Trophoblast cell (in vitro differentiated cells and primary cell): ENCODE results near the gene GOSR2.
A peak's percentile ranks its signal among the peaks of the same experiment; 100 is the strongest.

Experiments
- DNase-seq, 2 donors: peaks; one replicate each; pipeline ENCODE4 v3.0.0-alpha.2; 2016
- H2AFZ ChIP-seq: 2 replicates; pipeline ENCODE4 v1.6.1; 2013; ENCODE audit warnings: low read length, moderate library complexity, mild to moderate bottlenecking; ENCODE audit not compliant: insufficient read depth, poor library complexity
- H2AK5ac ChIP-seq: 2 replicates; pipeline ENCODE4 v1.6.1; 2013; ENCODE audit warnings: mild to moderate bottlenecking, low read length
- H2BK120ac ChIP-seq: 2 replicates; pipeline ENCODE4 v1.6.1; 2013; ENCODE audit warnings: low read length, mild to moderate bottlenecking, moderate library complexity; ENCODE audit not compliant: insufficient read depth, poor library complexity
- H2BK12ac ChIP-seq: 2 replicates; pipeline ENCODE4 v1.6.1; 2013; ENCODE audit warnings: mild to moderate bottlenecking, low read length, moderate library complexity
- H2BK5ac ChIP-seq: 2 replicates; pipeline ENCODE4 v1.6.1; 2013; ENCODE audit warnings: low read length, low read depth, moderate library complexity, mild to moderate bottlenecking; ENCODE audit not compliant: poor library complexity
- H3K14ac ChIP-seq: 2 replicates; pipeline ENCODE4 v1.6.1; 2013; ENCODE audit warnings: mild to moderate bottlenecking, low read length
- H3K18ac ChIP-seq: 2 replicates; pipeline ENCODE4 v1.6.1; 2013; ENCODE audit warnings: mild to moderate bottlenecking, low read length
- H3K23ac ChIP-seq: 2 replicates; pipeline ENCODE4 v1.6.1; 2013; ENCODE audit warnings: low read length
- H3K27ac ChIP-seq: 2 replicates; pipeline ENCODE4 v1.5.1; 2013; ENCODE audit warnings: low read depth, mild to moderate bottlenecking, inconsistent platforms, low read length, moderate library complexity
- H3K27me3 ChIP-seq: 2 replicates; pipeline ENCODE4 v1.6.1; 2013; ENCODE audit warnings: inconsistent platforms, mild to moderate bottlenecking, low read length, moderate library complexity; ENCODE audit not compliant: insufficient read depth
- H3K36me3 ChIP-seq, 2 experiments: 1 replicate in 1 of 2; 2 replicates in 1 of 2; pipeline ENCODE4 v1.6.1; 2013; ENCODE audit warnings: low read length in 2 of 2, mild to moderate bottlenecking in 2 of 2, moderate library complexity in 1 of 2; ENCODE audit not compliant: insufficient read depth in 2 of 2, control insufficient read depth in 1 of 2
- H3K4ac ChIP-seq: 2 replicates; pipeline ENCODE4 v1.6.1; 2013; ENCODE audit warnings: low read depth, mild to moderate bottlenecking, low read length, moderate library complexity
- H3K4me1 ChIP-seq, 2 experiments: 1 replicate in 1 of 2; 2 replicates in 1 of 2; pipeline ENCODE4 v1.6.1; 2013; ENCODE audit warnings: low read length in 2 of 2, mild to moderate bottlenecking in 2 of 2, moderate library complexity in 1 of 2; ENCODE audit not compliant: insufficient read depth in 2 of 2, control insufficient read depth in 1 of 2
- H3K4me2 ChIP-seq: 2 replicates; pipeline ENCODE4 v1.6.1; 2013; ENCODE audit warnings: inconsistent platforms, mild to moderate bottlenecking, low read length, moderate library complexity
- H3K4me3 ChIP-seq: 2 replicates; pipeline ENCODE4 v1.5.1; 2013; ENCODE audit warnings: mild to moderate bottlenecking, low read depth, low read length, inconsistent platforms
- H3K79me1 ChIP-seq: one replicate; pipeline ENCODE4 v1.6.1; 2013; ENCODE audit warnings: low read length
- H3K79me2 ChIP-seq: 2 replicates; pipeline ENCODE4 v1.6.1; 2013; ENCODE audit warnings: low read length, mild to moderate bottlenecking; ENCODE audit not compliant: control insufficient read depth, insufficient read depth, poor library complexity
- H3K9ac ChIP-seq: 2 replicates; pipeline ENCODE4 v1.6.1; 2013; ENCODE audit warnings: mild to moderate bottlenecking, low read length
- H3K9me3 ChIP-seq: 2 replicates; pipeline ENCODE4 v1.6.1; 2013; ENCODE audit warnings: low read depth, mild to moderate bottlenecking, control low read depth, inconsistent platforms, low read length; ENCODE audit not compliant: insufficient read depth
- H4K12ac ChIP-seq: 2 replicates; pipeline ENCODE4 v1.6.1; 2013; ENCODE audit warnings: low read depth, mild to moderate bottlenecking, low read length, moderate library complexity
- H4K8ac ChIP-seq: 2 replicates; pipeline ENCODE4 v1.6.1; 2013; ENCODE audit warnings: low read depth, mild to moderate bottlenecking, low read length, moderate library complexity
- H4K91ac ChIP-seq: one replicate; pipeline ENCODE4 v1.6.1; 2013; ENCODE audit warnings: low read depth, mild to moderate bottlenecking, low read length, moderate library complexity
- WGBS: extraction: QIAGEN DNeasy Blood & Tissue Kit; methylation state at CpG from one replicate; pipeline ENCODE4 v1.1.7; 2013; ENCODE audit warnings: missing lambda C conversion rate; ENCODE audit not compliant: insufficient read length, insufficient coverage; ENCODE audit errors: extremely low coverage; 5-methylcytosine and 5-hydroxymethylcytosine counted together

GOSR2 gene

GRCh38 chr17:46975287-46975686 is 52.3 kb downstream of the GOSR2 start:
- peaks cover 3% of the 10 kb centered on the region for H3K9me3 ChIP-seq
- no peak for DNase-seq
- H3K9ac ChIP-seq, result no peak overlapping the region
- H2BK5ac ChIP-seq, result no peak overlapping the region
- H2AFZ ChIP-seq, result no peak overlapping the region
- no peak overlapping the region for H4K12ac ChIP-seq
- no peak overlapping the region for H3K4me2 ChIP-seq
- no peaks in the 10 kb centered on the region for H3K79me2 ChIP-seq
- no peak overlapping the region for H3K14ac ChIP-seq
- no peak overlapping the region for H3K4me3 ChIP-seq
- H3K36me3 ChIP-seq, result no peaks in the 10 kb centered on the region
- H3K4me1 ChIP-seq, result peaks cover 17% of the 10 kb centered on the region in 2 experiments
- no peak overlapping the region for H3K27ac ChIP-seq
- no peak overlapping the region for H3K18ac ChIP-seq
- no peak overlapping the region for H3K23ac ChIP-seq
- no CpG with 5 or more reads among the region's 4 CpGs for WGBS
- H2AK5ac ChIP-seq, result no peak overlapping the region
- H2BK120ac ChIP-seq, result no peak overlapping the region
- H2BK12ac ChIP-seq, result no peak overlapping the region
- H4K91ac ChIP-seq, result no peak overlapping the region
- no peak overlapping the region for H4K8ac ChIP-seq
- peaks cover 1% of the 10 kb centered on the region for H3K79me1 ChIP-seq
- H3K4ac ChIP-seq, result no peak overlapping the region
- H3K27me3 ChIP-seq, result peaks cover 23% of the 10 kb centered on the region

- H3K36me3 ChIP-seq, result no peaks in the 10 kb centered on the region
- no peak overlapping the region for H2BK12ac ChIP-seq
- WGBS, result no CpG with 5 or more reads among the region's 14 CpGs
- H2BK5ac ChIP-seq, result no peak overlapping the region
- H3K14ac ChIP-seq, result no peak overlapping the region
- peaks cover 3% of the 10 kb centered on the region for H3K9me3 ChIP-seq
- H3K79me1 ChIP-seq, result peaks cover 1% of the 10 kb centered on the region
- no peak overlapping the region for H4K8ac ChIP-seq
- H2AFZ ChIP-seq, result no peak overlapping the region
- H3K4ac ChIP-seq, result no peak overlapping the region
- peaks cover 23% of the 10 kb centered on the region for H3K27me3 ChIP-seq
- no peak overlapping the region for H3K18ac ChIP-seq
- H3K9ac ChIP-seq, result no peak overlapping the region
- H2BK120ac ChIP-seq, result no peak overlapping the region
- no peak overlapping the region for H2AK5ac ChIP-seq
- no peak overlapping the region for H3K4me3 ChIP-seq
- peaks cover 17% of the 10 kb centered on the region in 2 experiments for H3K4me1 ChIP-seq
- no peak overlapping the region for H4K91ac ChIP-seq
- no peak overlapping the region for H3K27ac ChIP-seq
- H3K4me2 ChIP-seq, result no peak overlapping the region
- H3K79me2 ChIP-seq, result no peaks in the 10 kb centered on the region
- peak; percentile 58 to 77 for DNase-seq
- no peak overlapping the region for H4K12ac ChIP-seq
- no peak overlapping the region for H3K23ac ChIP-seq
Observed at GRCh38 chr17:46976626-46977270, 53.8 kb downstream of the GOSR2 start.

- Histone ChIP-seq H2BK5ac (no peak overlapping the region), H3K36me3 (no peaks in the 10 kb centered on the region), H2BK12ac (no peak overlapping the region), H3K27me3 (peaks cover 23% of the 10 kb centered on the region), H2BK120ac (no peak overlapping the region), H4K8ac (no peak overlapping the region), H3K79me2 (no peaks in the 10 kb centered on the region), H2AFZ (no peak overlapping the region), H3K9me3 (peaks cover 3% of the 10 kb centered on the region), H4K91ac (no peak overlapping the region), H3K79me1 (peaks cover 1% of the 10 kb centered on the region), H3K27ac (no peak overlapping the region), H3K18ac (no peak overlapping the region), H3K23ac (no peak overlapping the region), H3K9ac (no peak overlapping the region), H4K12ac (no peak overlapping the region), H2AK5ac (no peak overlapping the region), H3K14ac (no peak overlapping the region), H3K4ac (no peak overlapping the region), H3K4me1 (peaks cover 17% of the 10 kb centered on the region in 2 experiments), H3K4me3 (no peak overlapping the region), H3K4me2 (no peak overlapping the region)
- no CpG with 5 or more reads among the region's 7 CpGs for WGBS
- peak in 1 of 2 donors; percentile 29 for DNase-seq
Observed at GRCh38 chr17:46977348-46977747, 54.4 kb downstream of the GOSR2 start.

- no peak overlapping the region for H4K91ac ChIP-seq
- no peak overlapping the region for H3K14ac ChIP-seq
- H2AFZ ChIP-seq, result no peak overlapping the region
- no peak overlapping the region for H2BK120ac ChIP-seq
- H3K23ac ChIP-seq, result no peak overlapping the region
- no peak overlapping the region for H3K4me3 ChIP-seq
- WGBS, result no CpG with 5 or more reads among the region's 36 CpGs
- DNase-seq, result no peak
- no peak overlapping the region for H3K9ac ChIP-seq
- peaks cover 23% of the 10 kb centered on the region for H3K27me3 ChIP-seq
- no peak overlapping the region for H2AK5ac ChIP-seq
- H3K4me2 ChIP-seq, result peak overlapping the region; percentile 94
- peaks cover 17% of the 10 kb centered on the region in 2 experiments for H3K4me1 ChIP-seq
- peaks cover 1% of the 10 kb centered on the region for H3K79me1 ChIP-seq
- no peak overlapping the region for H3K4ac ChIP-seq
- H3K18ac ChIP-seq, result no peak overlapping the region
- H2BK5ac ChIP-seq, result no peak overlapping the region
- no peak overlapping the region for H2BK12ac ChIP-seq
- no peak overlapping the region for H4K8ac ChIP-seq
- H4K12ac ChIP-seq, result no peak overlapping the region
- H3K27ac ChIP-seq, result no peak overlapping the region
- no peaks in the 10 kb centered on the region for H3K36me3 ChIP-seq
- peaks cover 3% of the 10 kb centered on the region for H3K9me3 ChIP-seq
- no peaks in the 10 kb centered on the region for H3K79me2 ChIP-seq
Observed at GRCh38 chr17:46977750-46978488, 55.0 kb downstream of the GOSR2 start.
